HuH-7.5 (cell line): ENCODE results near the gene IFITM2.
"Not testable (repeated sequence)": the region's sequence is repeated elsewhere in the genome, so short reads cannot be mapped to it uniquely, and the experiment has no call there.

ENCODE experiments used
- DNase-seq: peaks from one replicate; pipeline ENCODE4 v3.0.0; 2011; ENCODE audit warnings: low spot score

IFITM2 gene

GRCh38 chr11:281486-282161 lies 26.0 kb upstream of the IFITM2 start:
- no peak for DNase-seq

GRCh38 chr11:282171-282570 lies 25.4 kb upstream of the IFITM2 start:
- DNase-seq: no peak

- DNase-seq: no peak
Measured at GRCh38 chr11:282630-283360, 24.8 kb upstream of the IFITM2 start.

GRCh38 chr11:283405-284104 lies 24.1 kb upstream of the IFITM2 start:
- DNase-seq: no peak

- DNase-seq: no peak
Measured at GRCh38 chr11:284105-285020, 23.3 kb upstream of the IFITM2 start.

GRCh38 chr11:285021-285893 lies 22.4 kb upstream of the IFITM2 start:
- DNase-seq: no peak

GRCh38 chr11:285894-286220 lies 21.8 kb upstream of the IFITM2 start:
- no peak for DNase-seq

- DNase-seq: not testable (repeated sequence)
Measured at GRCh38 chr11:286977-287820, 20.4 kb upstream of the IFITM2 start.

GRCh38 chr11:287821-288477 lies 19.7 kb upstream of the IFITM2 start:
- DNase-seq: no peak

GRCh38 chr11:288478-289397 lies 18.9 kb upstream of the IFITM2 start, which contains the start of gene PGGHG:
PGGHG (plus strand) TSS chr11:289126; CDS start chr11:289817, 691 bp downstream.
- DNase-seq: peak; percentile 96

GRCh38 chr11:289398-289711 lies 18.3 kb upstream of the IFITM2 start:
- peak; percentile 51 for DNase-seq

GRCh38 chr11:289712-290620 lies 17.6 kb upstream of the IFITM2 start:
- DNase-seq: no peak

- no peak for DNase-seq
Measured at GRCh38 chr11:290621-291231, 16.9 kb upstream of the IFITM2 start.

- no peak for DNase-seq
Measured at GRCh38 chr11:291281-292210, 16.1 kb upstream of the IFITM2 start.

GRCh38 chr11:292211-293121 lies 15.2 kb upstream of the IFITM2 start:
- no peak for DNase-seq
